Ureter (tissue), 1 donor: ENCODE measurements around the gene ATP9B. TPM values are rescaled to one million over a fixed set of nuclear protein-coding genes. Genes with fewer than 3 reads are reported as not detected.
"Not testable (repeated sequence)": the region's sequence is repeated elsewhere in the genome, so short reads cannot be mapped to it uniquely, and the experiment has no call there.

Experiments used
- DNase-seq: peaks from one replicate; pipeline ENCODE4 v3.0.0-alpha.2; 2020; ENCODE audit warnings: low spot score
- total RNA-seq: library from RNA; stranded (reverse); gene quantifications from one replicate; pipeline ENCODE4 v1.2.4, GENCODE V29; 2023
- donor health status: DM: yes; HTN: yes; CAD: no.

The ATP9B gene
- total RNA-seq, 1 donor from 2014 or later = 69.6 TPM

DNA sequence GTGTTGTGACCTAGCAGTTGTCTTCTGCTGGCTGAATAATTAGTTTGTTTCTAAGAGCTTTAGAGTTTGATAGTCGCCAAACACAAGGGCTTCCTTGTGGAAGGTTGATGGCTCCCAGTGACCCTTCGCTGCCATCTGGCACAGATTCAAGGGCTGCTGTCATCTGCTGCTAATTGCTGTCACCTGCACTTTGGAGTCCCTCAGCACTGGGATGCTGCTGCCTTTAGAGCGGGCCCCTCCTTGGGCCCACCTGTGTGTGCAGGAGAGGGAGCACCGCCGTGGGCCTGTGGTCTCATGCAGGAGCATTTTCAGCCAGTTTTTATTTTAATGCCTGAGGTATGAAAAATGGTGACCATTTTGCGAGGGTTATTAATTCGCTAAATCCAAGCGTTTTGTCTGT, 172.6 kb downstream of the ATP9B start:
- DNase-seq = no peak

DNA sequence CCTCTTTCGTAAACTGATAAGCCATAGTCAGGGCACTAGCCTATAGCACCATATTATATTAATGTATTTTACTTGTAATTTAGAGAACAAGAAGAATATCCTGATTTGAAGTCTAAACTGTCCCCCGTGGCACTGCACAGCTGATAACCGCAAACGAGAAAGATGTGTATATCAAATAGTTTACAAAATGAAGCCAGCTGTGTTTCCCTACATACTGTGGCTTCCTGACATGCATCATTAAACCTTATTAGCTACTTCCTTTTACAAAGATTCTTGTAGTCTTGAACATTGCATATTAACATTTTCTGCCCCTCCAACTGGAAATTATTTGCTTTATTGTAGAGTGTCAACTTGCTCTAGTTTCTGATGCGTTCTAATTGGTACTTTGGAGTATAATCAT, 173.1 kb downstream of the ATP9B start:
- no peak for DNase-seq

DNA sequence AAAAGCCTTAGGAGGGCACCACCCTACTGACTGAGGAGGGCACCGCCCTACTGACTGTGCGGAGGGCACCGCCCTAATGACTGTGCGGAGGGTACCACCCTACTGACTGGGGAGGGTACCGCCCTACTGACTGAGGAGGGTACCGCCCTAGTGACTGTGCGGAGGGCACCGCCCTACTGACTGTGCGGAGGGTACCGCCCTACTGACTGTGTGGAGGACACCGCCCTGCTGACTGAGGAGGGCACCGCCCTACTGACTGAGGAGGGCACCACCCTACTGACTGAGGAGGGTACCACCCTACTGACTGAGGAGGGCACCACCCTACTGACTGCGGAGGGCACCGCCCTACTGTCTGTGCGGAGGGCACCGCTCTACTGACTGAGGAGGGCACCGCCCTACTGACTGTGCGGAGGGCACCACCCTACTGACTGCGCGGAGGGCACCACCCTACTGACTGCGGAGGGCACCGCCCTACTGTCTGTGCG, 176.4 kb downstream of the ATP9B start:
- no peak for DNase-seq

DNA sequence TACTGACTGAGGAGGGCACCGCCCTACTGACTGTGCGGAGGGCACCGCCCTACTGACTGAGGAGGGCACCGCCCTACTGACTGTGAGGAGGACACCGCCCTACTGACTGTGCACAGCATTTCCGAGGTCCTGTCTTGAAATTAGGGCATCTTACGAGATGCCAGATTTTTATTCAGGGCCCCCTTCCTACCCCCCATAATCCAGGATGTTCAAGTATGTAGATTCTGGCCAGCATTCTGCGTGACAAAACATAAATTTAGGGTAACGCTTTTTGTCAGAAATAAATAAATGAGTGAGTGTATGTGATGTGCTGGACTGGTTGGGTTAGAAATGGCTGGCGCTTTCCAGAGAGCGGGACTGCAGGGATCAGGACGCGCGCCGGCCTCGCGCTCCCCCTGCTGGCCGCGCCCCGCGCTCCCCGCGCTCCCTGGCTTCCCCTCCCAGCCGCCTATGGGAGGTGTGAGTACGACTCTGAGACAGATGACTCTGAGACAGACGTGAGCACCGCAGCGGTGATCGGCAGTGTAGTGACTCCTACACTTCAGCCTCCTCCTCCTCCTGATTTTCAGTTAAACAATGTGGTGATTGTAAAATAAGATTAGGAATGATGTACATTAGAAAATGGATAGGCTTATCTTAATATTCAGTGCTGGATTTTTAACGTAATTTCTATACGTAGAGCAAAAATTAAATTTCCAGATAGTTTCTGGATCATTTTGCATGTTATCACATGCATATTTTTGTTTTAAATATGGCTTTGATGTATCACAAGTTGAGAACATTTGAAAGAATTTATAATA, 177.3 kb downstream of the ATP9B start:
- peak; percentile 69 for DNase-seq

DNA sequence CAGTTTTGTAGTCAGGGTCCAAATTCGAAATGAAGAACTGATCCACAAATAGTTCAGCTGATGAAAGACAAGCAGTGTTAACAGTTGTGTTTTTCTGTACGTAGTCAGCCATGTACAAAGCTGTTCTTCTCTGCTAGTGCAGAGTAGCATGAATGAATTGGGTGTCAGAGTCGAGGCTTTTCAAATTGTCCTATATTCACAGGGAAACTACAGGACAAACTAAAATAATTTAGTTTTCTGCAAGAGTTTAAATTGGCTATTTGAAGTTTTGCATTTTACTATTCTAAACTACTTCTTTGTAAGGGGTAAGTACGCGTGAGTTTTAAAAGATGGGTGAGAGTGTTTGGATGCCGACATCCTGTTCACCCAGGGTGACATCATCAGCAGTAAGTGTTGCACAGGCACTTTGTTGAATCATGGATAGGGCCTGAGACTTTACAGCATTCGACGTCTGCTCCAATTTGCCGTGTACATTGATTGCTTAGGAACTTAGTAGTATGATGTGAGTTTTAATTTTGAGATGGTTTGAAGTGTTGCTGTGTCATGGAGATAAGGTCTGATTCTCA, 179.4 kb downstream of the ATP9B start:
- DNase-seq = no peak

DNA sequence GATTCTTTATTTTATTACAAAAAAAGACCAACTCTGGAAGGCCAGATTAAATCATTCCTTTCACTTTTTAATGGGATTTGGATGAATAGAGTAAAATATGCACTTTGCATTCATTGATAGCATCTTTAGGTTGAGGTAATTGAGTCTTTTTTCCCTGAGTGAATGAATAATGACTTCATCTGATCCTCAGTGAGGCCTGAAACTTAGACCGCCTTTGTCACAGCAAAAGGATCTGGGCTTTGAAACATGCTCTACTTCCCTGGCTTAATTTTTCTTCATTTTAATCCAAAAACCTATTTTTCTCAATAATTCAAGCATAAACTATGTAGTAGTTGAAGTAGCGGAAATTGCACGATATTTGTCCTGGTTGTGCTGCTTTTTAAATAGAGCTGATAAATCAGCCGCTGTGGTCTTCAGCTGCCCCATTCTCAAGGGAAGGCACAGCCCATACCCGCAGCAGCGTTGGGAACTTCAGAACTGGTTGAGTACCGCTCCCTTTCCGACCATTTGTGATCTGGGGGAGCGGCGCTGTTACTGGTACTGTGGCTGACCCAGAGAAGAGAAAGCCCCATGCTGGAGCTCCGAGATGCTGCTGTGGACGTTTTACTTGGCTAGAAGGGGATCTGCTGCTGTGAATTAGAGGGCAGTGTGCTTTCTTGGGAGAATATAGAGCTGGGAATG, 181.2 kb downstream of the ATP9B start:
- DNase-seq = no peak

DNA sequence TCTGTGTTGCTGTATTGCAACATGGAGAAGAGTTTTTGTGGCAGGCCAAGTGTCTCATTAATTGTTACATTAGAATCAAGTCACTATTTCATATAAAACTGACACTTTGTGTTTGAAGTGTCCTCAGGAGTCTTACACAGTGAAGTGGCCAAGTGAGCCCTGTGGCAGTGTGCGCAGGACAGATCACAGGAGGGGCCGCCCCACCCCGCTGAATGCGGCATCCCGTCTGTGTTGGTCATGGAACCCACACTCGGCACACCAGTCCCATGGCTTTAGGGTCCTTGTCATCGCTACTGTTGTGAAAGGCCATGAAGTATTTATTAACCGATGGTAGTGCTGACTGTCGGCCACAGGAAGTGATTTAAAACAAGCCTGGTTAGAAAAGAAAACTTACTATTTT, 181.8 kb downstream of the ATP9B start:
- DNase-seq = no peak

DNA sequence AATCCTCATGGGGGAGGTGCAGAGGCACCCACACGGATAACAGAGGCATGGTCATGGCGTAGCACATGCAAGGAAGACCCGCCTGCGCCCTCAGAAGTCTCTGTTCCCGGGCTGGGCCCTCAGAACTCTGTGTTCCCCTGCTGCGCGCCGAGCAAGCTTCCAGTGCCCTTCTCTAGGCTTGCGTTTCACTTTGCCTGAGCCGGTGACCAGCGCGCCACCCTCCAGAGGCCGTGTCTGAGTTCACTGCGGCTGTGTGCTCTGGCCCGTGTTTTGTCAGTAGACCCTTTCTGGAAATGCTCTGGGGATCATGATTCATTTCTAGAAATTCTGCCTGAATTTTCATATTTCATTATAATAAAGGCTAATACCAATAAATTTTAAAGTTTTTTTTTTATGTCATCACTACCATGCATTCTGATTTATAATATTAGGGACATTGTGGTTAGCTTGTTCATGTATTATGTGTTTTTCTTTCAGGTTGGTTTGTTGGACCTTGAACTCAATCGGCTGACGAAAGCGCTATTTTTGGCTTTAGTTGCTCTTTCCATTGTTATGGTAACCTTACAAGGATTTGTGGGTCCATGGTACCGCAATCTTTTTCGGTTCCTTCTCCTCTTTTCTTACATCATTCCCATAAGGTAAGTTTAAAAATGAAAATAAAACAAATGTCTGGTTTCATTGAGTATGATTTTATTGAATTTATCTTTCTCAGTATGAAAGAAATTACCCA, 183.9 kb downstream of the ATP9B start:
- DNase-seq = no peak

DNA sequence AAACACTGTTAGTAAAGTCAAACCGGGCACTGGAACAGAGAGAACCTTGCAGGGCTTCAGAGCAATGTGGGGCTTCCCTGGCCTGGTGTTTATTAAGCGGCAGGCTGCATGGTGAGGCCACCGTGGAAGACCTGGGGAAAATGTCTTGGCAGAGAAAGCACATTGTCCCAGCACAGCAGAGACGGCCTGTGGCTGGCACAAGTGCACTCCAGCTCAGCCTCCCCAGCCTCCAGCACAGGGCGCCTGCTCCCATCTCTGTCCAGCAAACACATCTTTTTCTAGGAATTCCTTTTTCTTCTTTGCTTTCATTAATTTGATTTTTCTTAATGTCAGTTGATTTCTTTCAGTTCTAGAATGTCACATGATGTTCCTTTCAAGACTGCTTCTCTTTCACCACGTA, 188.3 kb downstream of the ATP9B start:
- no peak for DNase-seq

DNA sequence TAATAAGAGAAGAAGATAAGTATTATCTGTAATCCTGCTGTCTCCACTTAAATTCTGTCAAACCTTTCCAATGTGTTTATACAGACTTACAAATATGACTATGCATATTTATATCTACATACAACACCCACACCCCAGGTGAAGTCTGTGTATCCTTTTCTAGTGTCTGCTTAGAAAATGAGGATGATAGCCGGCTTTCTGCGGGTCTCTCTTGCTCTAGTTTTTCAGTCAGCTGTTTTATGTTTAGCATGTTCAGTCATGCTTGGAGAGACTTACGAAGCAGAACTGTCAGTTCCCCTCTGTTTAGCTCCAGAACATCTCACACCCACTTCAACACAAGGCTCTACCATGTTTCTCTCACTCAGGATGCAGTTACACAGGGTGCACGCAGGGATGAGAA, 189.3 kb downstream of the ATP9B start:
- no peak for DNase-seq

DNA sequence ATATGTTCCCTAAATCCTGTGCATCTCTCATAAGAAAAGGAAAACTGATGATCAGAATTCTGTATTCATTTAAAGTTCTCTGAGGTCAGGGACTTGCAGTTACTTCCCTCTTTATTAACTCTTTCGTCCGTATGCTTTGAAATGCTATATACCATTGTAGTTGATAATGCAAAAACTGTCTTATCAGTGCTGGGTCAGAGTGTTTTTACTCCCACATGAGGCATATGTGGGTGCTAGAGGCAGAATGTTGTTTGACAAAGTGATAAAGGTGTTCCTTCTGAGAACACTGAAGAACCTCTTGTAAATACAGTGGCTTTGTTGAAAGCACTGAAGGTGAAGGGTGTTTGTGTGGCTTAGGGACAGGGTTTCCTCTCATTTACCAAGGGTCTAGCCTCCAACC, 190.0 kb downstream of the ATP9B start:
- no peak for DNase-seq

DNA sequence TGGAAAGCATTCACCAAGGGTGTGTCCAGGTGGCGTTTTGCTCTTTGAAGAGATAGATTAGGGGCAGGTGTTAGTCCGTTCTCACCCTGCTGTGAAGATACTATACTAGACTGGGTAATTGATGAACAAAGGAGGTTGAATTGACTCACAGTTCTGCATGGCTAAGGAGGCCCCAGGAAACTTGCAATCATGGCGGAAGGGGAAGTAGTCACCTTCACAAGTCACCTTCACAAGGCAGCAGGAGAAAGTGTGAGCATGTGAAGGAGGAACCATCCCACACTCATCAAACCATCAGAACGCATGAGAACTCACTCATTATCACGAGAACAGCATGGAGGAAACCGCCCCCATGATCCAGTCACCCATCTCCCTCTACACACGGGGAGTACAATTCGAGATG, 190.8 kb downstream of the ATP9B start:
- DNase-seq = no peak

DNA sequence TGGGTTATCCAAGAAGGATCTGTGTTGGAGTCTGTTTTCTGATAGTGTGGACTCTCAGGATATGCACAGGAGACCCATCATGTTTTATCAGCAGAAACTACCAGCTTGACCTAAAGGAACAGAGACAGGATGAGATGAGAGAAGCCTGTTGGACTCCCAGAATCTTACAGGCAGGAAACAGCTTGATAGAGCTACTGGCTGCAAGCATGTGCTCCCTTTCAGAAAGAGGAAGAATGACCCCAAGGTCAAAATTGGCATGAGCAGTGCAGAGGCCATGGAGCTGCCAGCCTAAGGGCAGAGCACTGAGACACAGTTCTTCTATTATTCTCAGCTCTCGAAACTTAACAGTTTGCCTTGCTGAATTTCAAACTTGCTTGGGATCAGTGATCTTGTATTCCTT, 191.3 kb downstream of the ATP9B start:
- DNase-seq = no peak

DNA sequence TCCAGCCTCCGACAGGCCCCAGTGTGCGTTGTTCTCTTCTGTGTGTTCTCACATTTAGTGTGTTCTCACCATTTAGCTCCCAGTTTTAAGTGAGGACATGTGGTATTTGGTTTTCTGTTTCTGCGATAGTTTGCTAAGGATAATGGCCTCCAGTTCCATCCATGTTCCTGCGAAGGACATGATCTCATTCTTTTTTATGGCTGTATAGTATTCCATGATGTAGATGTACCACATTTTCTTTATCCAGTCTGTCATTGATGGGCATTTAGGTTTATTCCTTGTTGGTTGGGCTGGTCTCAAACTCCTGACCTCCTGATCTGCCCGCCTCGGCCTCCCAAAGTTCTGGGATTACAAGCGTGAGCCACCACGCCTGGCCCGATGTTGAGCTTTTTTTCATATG, 195.9 kb downstream of the ATP9B start:
- DNase-seq = not testable (repeated sequence)

DNA sequence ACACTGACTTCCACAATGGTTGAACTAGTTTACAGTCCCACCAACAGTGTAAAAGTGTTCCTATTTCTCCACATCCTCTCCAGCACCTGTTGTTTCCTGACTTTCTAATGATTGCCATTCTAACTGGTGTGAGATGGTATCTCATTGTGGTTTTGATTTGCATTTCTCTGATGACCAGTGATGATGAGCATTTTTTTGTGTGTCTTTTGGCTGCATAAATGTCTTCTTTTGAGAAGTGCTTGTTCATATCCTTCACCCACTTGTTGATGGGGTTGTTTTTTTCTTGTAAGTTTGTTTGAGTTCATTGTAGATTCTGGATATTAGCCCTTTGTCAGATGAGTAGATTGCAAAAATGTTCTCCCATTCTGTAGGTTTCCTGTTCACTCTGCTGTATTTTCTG, 202.6 kb downstream of the ATP9B start:
- DNase-seq = not testable (repeated sequence)

DNA sequence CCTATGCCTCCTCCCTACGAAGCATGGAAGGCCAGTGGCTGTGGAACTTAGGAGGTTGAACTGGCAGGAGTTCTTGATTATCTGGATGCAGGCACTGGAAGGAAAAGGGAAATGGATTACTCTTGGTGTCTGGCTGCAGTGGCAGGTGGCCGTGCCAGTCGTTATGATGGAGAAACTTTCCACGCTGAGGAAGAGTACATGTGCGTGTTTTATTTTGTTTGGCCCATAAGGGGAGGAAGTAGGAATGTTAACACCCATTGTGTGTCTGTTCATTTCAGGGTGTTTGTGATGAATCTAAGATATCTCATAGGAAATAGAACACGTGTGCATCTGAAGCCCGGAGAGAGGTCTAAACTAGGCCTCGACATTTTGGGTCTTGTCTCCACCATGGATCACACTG, 203.7 kb downstream of the ATP9B start:
- DNase-seq = no peak

DNA sequence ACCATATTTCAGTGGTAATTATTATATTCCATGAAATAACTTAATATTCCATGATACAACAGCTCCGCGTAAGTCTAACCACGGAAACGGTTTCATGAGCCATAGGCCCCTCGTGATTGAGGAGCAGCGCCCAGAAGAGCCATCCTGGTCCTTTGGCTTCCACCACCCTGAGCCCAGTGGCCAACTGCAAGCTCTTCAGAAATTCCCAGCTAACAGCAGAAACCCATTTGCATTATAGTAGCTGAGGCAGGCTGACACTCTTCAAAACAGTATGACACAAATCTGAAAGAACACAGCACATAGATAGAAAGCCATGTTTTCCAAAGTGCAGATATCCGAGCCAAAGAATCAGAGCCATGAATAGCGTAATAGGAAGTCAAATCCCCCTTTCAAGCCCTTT, 205.6 kb downstream of the ATP9B start:
- DNase-seq = no peak

DNA sequence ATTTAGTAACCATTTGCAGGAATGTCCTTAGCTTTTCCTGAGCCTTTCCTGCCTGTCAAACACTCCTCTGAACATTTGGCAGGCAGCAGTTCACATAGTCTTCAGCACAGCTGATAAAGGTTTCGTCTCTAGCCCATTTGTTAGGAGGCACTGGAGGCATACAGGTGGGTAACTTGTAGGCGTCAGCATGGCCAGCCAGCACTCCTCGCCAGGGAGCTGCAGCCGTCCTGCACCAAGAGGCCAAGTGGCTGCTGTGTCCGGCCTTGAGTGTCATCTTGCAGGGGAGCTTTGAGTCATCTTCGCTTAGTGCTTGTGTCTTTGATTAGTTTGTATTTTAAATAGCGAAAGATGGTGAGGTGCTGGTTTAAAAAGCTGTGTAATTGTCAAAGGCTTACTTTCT, 206.3 kb downstream of the ATP9B start:
- DNase-seq = no peak

DNA sequence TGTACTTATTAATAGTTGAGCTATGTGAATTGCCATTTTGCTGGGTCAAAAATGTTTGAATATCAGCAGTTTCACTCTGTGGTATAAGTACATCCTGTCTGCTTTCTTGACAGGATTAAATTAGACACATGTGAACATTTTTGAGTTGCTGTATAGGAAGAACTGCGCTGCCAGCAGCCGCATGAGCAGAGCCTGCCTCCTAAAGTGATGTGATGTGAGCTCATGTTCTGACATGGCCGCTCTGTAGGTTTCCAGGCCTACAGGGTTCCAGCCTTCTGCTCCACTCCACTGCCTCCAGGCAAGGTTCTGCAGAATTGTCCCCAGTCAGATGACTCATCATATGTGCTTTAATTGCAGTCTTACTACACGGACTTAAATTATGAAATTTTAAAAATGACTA, 206.8 kb downstream of the ATP9B start:
- DNase-seq = no peak

DNA sequence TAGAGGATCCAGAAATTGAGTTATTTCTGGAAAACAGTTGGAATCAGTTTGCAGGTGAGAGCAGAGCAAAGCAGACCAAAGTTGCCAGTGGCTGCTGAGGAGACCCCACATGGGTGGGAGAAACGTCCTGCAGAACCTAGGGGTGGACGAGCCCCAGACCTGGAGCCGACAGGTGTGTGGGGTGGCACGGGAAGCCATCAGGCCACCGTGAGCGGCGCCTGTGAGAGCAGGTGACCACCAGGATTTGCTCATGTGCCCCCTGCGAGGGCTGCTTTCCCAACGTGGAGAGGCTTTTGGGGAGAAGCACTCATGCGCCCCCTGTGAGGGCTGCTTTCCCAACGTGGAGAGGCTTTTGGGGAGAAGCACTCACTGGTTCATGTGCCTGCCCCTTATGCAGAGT, 209.7 kb downstream of the ATP9B start:
- no peak for DNase-seq

DNA sequence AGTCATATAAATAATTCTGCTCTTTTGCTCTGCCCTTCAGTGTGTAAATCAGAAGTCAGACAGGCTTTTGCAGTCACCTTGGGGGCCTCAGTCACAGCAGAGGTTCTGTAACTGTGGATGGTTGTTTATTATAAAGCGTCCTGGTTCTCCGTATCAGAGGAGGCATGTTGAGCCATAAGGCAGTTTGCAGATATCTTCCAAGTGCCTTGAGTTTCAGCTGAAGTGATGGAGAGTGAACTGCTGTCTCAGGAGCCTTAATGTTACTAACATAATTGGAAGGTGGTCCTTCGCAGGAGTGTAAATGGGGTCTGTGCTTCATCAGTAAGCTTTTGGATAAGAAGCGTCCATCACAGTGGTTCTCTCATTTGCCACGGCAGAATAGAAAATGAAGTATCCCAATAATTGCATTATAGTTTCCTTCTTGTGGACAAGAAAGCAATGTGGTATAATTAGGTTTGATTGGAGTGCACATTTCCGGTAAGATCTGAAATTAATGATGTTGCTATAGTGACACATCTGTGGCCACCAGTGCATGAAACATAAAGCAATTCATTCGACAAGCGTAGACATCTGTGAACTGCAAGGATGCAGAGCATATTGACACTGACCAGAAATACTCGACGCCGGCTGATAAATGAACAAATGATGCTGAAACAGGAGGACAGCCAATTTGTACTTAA, 214.1 kb downstream of the ATP9B start:
- DNase-seq = no peak

DNA sequence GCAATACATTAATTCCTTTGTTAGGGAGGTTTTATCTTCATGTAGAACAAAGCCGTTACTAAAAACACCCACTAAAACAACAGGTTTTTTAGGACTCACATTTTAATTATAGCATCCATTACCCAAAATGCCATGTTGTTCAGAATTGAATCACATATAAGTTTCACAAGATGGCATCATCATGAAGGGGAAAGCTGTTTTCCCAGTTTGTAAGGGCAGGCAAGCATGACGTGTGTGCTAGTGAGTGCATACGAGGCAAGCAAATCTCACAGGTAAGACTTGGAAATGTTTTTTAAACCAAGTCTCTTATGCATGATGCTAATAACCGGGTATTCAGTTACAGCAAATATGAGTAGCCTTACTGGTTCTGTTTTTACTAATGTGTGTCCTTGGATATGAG, 214.7 kb downstream of the ATP9B start:
- no peak for DNase-seq
